GM12878 (cell line): ENCODE data around the gene EGFL8.

Experiments
- BHLHE40 ChIP-seq, 2 experiments: fragments of 450-650 bp in 1 of 2; IDR thresholded peaks; 2 replicates each; pipeline ENCODE4 v1.6.1; 2011 to 2017; ENCODE audit warnings: low read depth in 2 of 2, borderline replicate concordance in 1 of 2, improper control_type of control experiment in 1 of 2, low read length in 1 of 2, mild to moderate bottlenecking in 1 of 2
- HDAC6 ChIP-seq: fragments of 200-600 bp; sonication (generic); IDR thresholded peaks from one replicate; pipeline ENCODE4 v1.8.0; 2017; ENCODE audit warnings: antibody characterized with exemption; ENCODE audit not compliant: unreplicated experiment
- POLR2A ChIP-seq: IDR thresholded peaks from 2 replicates; pipeline ENCODE4 v1.6.1; 2011; ENCODE audit warnings: low read depth, mild to moderate bottlenecking, low read length
- STAT1 ChIP-seq: fragments of 450-650 bp; conservative IDR thresholded peaks from 2 replicates; pipeline ENCODE4 v1.6.1; 2014; ENCODE audit warnings: antibody characterized with exemption, mild to moderate bottlenecking
- TF ChIP-seq, protein P1 (sequence below): fragments of 150-350 bp; IDR thresholded peaks from 2 replicates; pipeline ENCODE4 v1.6.1; 2016; ENCODE audit warnings: low read depth, low read length
- TF ChIP-seq, protein P2 (sequence below): fragments of 450-650 bp; IDR thresholded peaks from 2 replicates; pipeline ENCODE4 v1.6.1; 2016; ENCODE audit warnings: mild to moderate bottlenecking
- TF ChIP-seq, protein P3 (sequence below): IDR thresholded peaks from 2 replicates; pipeline ENCODE4 v1.6.1; 2012; ENCODE audit warnings: mild to moderate bottlenecking, low read depth, low read length

DNA sequence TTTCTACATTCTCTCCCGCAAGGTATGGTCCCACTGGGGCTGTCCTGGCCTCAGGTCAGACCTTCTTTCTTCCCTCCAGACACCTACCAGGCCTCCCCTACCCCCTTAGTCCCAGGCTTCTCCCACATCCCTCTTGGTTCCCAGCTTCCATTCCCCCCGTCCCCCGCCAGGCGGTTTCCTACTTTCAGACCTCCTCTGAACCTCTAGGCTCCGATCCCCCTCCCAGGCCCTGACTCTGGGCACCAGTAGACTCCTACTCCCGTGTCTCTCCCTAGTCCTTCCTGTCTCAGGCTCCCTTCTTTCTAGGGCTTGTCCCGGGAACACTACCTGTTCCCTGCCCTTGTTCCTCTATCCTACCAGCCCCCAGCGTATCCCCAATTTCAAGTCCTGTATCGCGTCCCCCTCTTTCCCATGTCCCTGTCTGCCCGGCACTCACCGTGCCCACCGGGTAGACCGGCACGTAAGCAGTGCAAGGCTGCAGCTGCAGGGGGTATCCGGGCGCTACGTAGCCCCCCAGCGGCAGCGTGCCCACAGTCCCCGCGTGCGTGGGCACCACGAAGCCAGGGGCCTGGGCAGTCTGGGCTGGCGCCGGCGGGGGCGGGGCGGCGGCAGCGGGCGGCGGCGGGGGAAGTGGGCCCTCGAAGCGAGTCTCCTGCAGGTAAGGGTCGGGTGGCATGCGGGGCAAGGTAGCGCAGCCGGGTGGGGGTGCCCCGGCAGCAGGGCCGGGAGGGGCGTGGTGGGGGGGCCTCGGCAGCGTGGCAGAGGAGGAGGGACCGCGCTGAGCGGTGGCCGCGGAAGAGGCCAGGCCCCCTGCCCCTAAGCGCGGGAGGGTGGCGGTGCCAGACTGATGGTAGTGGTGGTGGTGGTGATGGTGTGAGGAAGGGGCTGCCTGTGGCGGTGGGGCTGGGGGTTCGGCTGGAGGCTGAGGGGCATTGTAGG lies 14.2 kb upstream of the EGFL8 start:
- TF ChIP-seq, protein P1, sequence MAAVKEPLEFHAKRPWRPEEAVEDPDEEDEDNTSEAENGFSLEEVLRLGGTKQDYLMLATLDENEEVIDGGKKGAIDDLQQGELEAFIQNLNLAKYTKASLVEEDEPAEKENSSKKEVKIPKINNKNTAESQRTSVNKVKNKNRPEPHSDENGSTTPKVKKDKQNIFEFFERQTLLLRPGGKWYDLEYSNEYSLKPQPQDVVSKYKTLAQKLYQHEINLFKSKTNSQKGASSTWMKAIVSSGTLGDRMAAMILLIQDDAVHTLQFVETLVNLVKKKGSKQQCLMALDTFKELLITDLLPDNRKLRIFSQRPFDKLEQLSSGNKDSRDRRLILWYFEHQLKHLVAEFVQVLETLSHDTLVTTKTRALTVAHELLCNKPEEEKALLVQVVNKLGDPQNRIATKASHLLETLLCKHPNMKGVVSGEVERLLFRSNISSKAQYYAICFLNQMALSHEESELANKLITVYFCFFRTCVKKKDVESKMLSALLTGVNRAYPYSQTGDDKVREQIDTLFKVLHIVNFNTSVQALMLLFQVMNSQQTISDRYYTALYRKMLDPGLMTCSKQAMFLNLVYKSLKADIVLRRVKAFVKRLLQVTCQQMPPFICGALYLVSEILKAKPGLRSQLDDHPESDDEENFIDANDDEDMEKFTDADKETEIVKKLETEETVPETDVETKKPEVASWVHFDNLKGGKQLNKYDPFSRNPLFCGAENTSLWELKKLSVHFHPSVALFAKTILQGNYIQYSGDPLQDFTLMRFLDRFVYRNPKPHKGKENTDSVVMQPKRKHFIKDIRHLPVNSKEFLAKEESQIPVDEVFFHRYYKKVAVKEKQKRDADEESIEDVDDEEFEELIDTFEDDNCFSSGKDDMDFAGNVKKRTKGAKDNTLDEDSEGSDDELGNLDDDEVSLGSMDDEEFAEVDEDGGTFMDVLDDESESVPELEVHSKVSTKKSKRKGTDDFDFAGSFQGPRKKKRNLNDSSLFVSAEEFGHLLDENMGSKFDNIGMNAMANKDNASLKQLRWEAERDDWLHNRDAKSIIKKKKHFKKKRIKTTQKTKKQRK, result no peak
- TF ChIP-seq, protein P2, sequence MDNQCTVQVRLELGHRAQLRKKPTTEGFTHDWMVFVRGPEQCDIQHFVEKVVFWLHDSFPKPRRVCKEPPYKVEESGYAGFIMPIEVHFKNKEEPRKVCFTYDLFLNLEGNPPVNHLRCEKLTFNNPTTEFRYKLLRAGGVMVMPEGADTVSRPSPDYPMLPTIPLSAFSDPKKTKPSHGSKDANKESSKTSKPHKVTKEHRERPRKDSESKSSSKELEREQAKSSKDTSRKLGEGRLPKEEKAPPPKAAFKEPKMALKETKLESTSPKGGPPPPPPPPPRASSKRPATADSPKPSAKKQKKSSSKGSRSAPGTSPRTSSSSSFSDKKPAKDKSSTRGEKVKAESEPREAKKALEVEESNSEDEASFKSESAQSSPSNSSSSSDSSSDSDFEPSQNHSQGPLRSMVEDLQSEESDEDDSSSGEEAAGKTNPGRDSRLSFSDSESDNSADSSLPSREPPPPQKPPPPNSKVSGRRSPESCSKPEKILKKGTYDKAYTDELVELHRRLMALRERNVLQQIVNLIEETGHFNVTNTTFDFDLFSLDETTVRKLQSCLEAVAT, result no peak
- no peak for TF ChIP-seq POLR2A
- TF ChIP-seq STAT1, result no peak
- no peak for TF ChIP-seq HDAC6
- TF ChIP-seq, protein P3, sequence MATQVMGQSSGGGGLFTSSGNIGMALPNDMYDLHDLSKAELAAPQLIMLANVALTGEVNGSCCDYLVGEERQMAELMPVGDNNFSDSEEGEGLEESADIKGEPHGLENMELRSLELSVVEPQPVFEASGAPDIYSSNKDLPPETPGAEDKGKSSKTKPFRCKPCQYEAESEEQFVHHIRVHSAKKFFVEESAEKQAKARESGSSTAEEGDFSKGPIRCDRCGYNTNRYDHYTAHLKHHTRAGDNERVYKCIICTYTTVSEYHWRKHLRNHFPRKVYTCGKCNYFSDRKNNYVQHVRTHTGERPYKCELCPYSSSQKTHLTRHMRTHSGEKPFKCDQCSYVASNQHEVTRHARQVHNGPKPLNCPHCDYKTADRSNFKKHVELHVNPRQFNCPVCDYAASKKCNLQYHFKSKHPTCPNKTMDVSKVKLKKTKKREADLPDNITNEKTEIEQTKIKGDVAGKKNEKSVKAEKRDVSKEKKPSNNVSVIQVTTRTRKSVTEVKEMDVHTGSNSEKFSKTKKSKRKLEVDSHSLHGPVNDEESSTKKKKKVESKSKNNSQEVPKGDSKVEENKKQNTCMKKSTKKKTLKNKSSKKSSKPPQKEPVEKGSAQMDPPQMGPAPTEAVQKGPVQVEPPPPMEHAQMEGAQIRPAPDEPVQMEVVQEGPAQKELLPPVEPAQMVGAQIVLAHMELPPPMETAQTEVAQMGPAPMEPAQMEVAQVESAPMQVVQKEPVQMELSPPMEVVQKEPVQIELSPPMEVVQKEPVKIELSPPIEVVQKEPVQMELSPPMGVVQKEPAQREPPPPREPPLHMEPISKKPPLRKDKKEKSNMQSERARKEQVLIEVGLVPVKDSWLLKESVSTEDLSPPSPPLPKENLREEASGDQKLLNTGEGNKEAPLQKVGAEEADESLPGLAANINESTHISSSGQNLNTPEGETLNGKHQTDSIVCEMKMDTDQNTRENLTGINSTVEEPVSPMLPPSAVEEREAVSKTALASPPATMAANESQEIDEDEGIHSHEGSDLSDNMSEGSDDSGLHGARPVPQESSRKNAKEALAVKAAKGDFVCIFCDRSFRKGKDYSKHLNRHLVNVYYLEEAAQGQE, result no peak
- no peak for TF ChIP-seq BHLHE40 (IDR thresholded peaks at IDR 0.05; ENCODE audit: borderline replicate concordance in 1 of 2, low read depth in 2 of 2, low read length in 1 of 2)
